Gastrocnemius medialis (tissue), 4 donors: ENCODE measurements around the gene IGFN1. TPM values are rescaled to one million over a fixed set of nuclear protein-coding genes. Genes with fewer than 3 reads are reported as not detected.

Experiments used
- ATAC-seq, 2 donors: fragments of 150-250 bp; one replicate each; pipeline ENCODE4 v1.9.1; 2016
- DNase-seq, 2 donors: peaks; one replicate each; pipeline ENCODE4 v3.0.0-alpha.2; 2019
- H3K27ac ChIP-seq, 4 donors: fragments of 200-600 bp; sonication (generic); 1 replicate in 1 of 4; 2 replicates in 3 of 4; pipeline ENCODE4 v1.5.1; 2016 to 2018; ENCODE audit warnings: mild to moderate bottlenecking in 2 of 4, moderate library complexity in 1 of 4
- H3K27me3 ChIP-seq, 3 donors: fragments of 200-600 bp; sonication (generic) in 2 of 3; 1 replicate in 1 of 3; 2 replicates in 2 of 3; pipeline versions ENCODE4 v1.5.1 to v1.6.0; 2016 to 2019; ENCODE audit warnings: mild to moderate bottlenecking in 1 of 3, moderate library complexity in 1 of 3
- H3K36me3 ChIP-seq, 2 donors: fragments of 200-600 bp; sonication (generic) in 1 of 2; one replicate each; pipeline ENCODE4 v1.5.1; 2017 to 2018
- H3K4me1 ChIP-seq, 2 donors: fragments of 200-600 bp; sonication (generic) in 1 of 2; one replicate each; pipeline ENCODE4 v1.5.1; 2016 to 2017; ENCODE audit warnings: mild to moderate bottlenecking in 2 of 2
- H3K4me3 ChIP-seq, 4 donors: fragments of 200-600 bp; sonication (generic) in 3 of 4; 1 replicate in 1 of 4; 2 replicates in 3 of 4; pipeline ENCODE4 v1.5.1; 2016 to 2019; ENCODE audit warnings: mild to moderate bottlenecking in 2 of 4
- H3K9me3 ChIP-seq, 3 donors: fragments of 200-600 bp; sonication (generic) in 2 of 3; 1 replicate in 1 of 3; 2 replicates in 2 of 3; pipeline ENCODE4 v1.5.1; 2016 to 2019
- CTCF ChIP-seq, 5 experiments: fragments of 450-650 bp in 3 of 5; fragments of 200-600 bp in 2 of 5; sonication (generic) in 2 of 5; IDR thresholded peaks in 4 of 5; conservative IDR thresholded peaks in 1 of 5; 1 replicate in 4 of 5; 2 replicates in 1 of 5; pipeline ENCODE4 v1.5.1; 2016 to 2019; ENCODE audit warnings: antibody characterized with exemption in 5 of 5, mild to moderate bottlenecking in 3 of 5, moderate library complexity in 3 of 5
- POLR2A ChIP-seq, 2 donors: fragments of 450-650 bp; IDR thresholded peaks; one replicate each; pipeline ENCODE4 v1.6.1; 2017; ENCODE audit warnings: antibody characterized with exemption in 2 of 2, mild to moderate bottlenecking in 2 of 2, moderate library complexity in 2 of 2
- in situ Hi-C, 4 donors: fragments of 200-750 bp; cut with MboI; loops; one replicate each; pipeline versions ENCODE4 v1.15.0 to v1.8.0; 2017; ENCODE audit warnings: low sequenced_read_pairs in 4 of 4
- intact Hi-C: fragments of 100-400 bp; cut with DNase I; formaldehyde crosslinking; loops from one replicate; pipeline ENCODE4 v1.15.1; 2023; ENCODE audit warnings: low total_unique reads
- total RNA-seq, 4 donors: library from RNA; depleted of rRNA; stranded (reverse); fragments of >200 nt; gene quantifications; one replicate each; pipeline versions ENCODE4 v1.1.0 to v1.2.3, GENCODE V29; 2016

Gene IGFN1
- total RNA-seq, 4 donors from 2014 or later, result 11.2 to 113 (median 27.7) TPM

- no peak overlapping the region for H3K4me3 ChIP-seq
- in situ Hi-C loops, result loop anchor here in 2 of 4 donors (10.0 kb wide), 2 partner anchors 75 to 255 kb away; no protein-coding TSS in a partner anchor
- no peaks in the 10 kb centered on the region for H3K9me3 ChIP-seq
- no peak for ATAC-seq
- intact Hi-C loops, result loop anchor here (1.0 to 5.0 kb wide), 3 partner anchors 68 to 247 kb away; no protein-coding TSS in a partner anchor
- TF ChIP-seq CTCF (IDR thresholded peaks at IDR 0.05 in 4 of 5, conservative IDR thresholded peaks at IDR 0.05 in 1 of 5) (no peak), POLR2A (IDR thresholded peaks at IDR 0.05) (no peak)
- H3K36me3 ChIP-seq, result no peaks in the 10 kb centered on the region
- no peaks in the 10 kb centered on the region for H3K27me3 ChIP-seq
- H3K4me1 ChIP-seq, result peaks cover 0 to 6% of the 10 kb centered on the region in 2 donors
- DNase-seq, result no peak
- no peak overlapping the region for H3K27ac ChIP-seq
Measured at GRCh38 chr1:201219481-201220387, 29.1 kb downstream of the IGFN1 start.

DNA sequence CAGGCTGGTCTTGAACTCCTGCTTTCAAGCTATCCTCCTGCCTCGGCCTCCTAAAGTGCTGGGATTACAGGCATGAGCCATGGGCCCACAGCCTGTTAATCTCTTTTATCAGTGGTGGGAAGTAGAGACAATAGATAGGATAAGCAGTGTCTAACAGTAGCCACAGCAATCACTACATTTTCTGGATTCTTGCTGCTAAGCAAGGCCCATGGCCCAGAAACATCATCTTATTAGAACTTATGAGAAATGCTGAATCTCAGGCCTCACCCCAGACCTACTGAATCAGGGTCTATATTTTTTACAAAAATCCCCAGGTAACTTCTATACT is 29.7 kb downstream of the IGFN1 start:
- Histone ChIP-seq H3K9me3 (no peaks in the 10 kb centered on the region), H3K27ac (no peak overlapping the region), H3K27me3 (no peaks in the 10 kb centered on the region), H3K4me1 (peaks cover 0 to 6% of the 10 kb centered on the region in 2 donors), H3K4me3 (no peak overlapping the region), H3K36me3 (no peaks in the 10 kb centered on the region)
- DNase-seq (no peak), ATAC-seq (no peak)
- TF ChIP-seq POLR2A (IDR thresholded peaks at IDR 0.05) (no peak), CTCF (IDR thresholded peaks at IDR 0.05 in 4 of 5, conservative IDR thresholded peaks at IDR 0.05 in 1 of 5) (no peak)
- in situ Hi-C loops (loop anchor here in 2 of 4 donors (10.0 kb wide), 2 partner anchors 76 to 256 kb away; no protein-coding TSS in a partner anchor), intact Hi-C loops (loop anchor here (1.0 to 5.0 kb wide), 3 partner anchors 69 to 248 kb away; no protein-coding TSS in a partner anchor)

DNA sequence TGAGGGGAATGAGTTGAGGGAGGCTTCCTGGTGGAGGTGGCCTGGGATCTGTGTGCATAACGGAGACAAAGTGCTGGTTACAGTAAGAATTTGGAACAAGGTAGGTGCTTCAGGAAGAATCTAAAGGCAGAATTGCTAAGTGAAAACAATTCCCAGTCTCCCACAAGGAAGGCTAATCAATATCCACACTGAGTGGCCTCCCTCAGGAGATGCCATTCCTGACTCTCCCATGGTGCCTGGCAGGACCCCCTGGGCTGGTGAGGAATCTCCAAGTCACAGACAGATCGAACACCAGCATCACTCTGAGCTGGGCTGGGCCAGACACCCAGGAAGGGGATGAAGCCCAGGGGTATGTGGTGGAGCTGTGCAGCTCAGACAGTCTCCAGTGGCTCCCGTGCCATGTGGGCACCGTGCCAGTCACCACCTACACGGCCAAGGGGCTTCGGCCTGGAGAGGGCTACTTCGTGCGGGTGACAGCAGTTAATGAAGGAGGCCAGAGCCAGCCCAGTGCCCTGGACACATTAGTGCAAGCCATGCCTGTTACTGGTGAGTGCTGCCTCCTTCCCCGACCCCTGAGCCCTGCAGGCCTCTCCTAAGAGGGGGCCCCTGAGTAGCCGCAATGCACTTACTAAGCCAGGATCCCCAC is 30.7 kb downstream of the IGFN1 start:
- ATAC-seq (no peak), DNase-seq (no peak)
- H3K27me3 ChIP-seq, result no peaks in the 10 kb centered on the region
- no peak overlapping the region for H3K27ac ChIP-seq
- peaks cover 0 to 6% of the 10 kb centered on the region in 2 donors for H3K4me1 ChIP-seq
- in situ Hi-C loops (loop anchor here in 2 of 4 donors (10.0 kb wide), 2 partner anchors 77 to 257 kb away; no protein-coding TSS in a partner anchor), intact Hi-C loops (loop anchor here (5.0 kb wide), 2 partner anchors 134 to 249 kb away; no protein-coding TSS in a partner anchor)
- H3K9me3 ChIP-seq, result no peaks in the 10 kb centered on the region
- TF ChIP-seq CTCF (IDR thresholded peaks at IDR 0.05 in 4 of 5, conservative IDR thresholded peaks at IDR 0.05 in 1 of 5), result no peak
- TF ChIP-seq POLR2A (IDR thresholded peaks at IDR 0.05), result no peak
- no peak overlapping the region for H3K4me3 ChIP-seq
- no peaks in the 10 kb centered on the region for H3K36me3 ChIP-seq

- Histone ChIP-seq H3K36me3 (no peaks in the 10 kb centered on the region), H3K9me3 (no peaks in the 10 kb centered on the region), H3K27me3 (no peaks in the 10 kb centered on the region), H3K4me3 (no peak overlapping the region), H3K27ac (peak overlapping the region in 1 of 4 donors; percentile 69), H3K4me1 (peaks cover 0 to 6% of the 10 kb centered on the region in 2 donors)
- in situ Hi-C loops, result loop anchor here in 2 of 4 donors (10.0 kb wide), 2 partner anchors 77 to 257 kb away; no protein-coding TSS in a partner anchor
- intact Hi-C loops, result loop anchor here (5.0 kb wide), 2 partner anchors 135 to 250 kb away; no protein-coding TSS in a partner anchor
- DNase-seq, result no peak
- TF ChIP-seq POLR2A (IDR thresholded peaks at IDR 0.05), result no peak
- no peak for TF ChIP-seq CTCF (IDR thresholded peaks at IDR 0.05 in 4 of 5, conservative IDR thresholded peaks at IDR 0.05 in 1 of 5)
- ATAC-seq, result no peak
Measured at GRCh38 chr1:201222125-201222524, 31.5 kb downstream of the IGFN1 start.
